ENCODE measurements around the gene GAGE12D. TPM values are rescaled to one million over a fixed set of nuclear protein-coding genes. Genes with fewer than 3 reads are reported as not detected.
"Not testable (repeated sequence)": the region's sequence is repeated elsewhere in the genome, so short reads cannot be mapped to it uniquely, and the experiment has no call there.

The GAGE12D gene, protein sequence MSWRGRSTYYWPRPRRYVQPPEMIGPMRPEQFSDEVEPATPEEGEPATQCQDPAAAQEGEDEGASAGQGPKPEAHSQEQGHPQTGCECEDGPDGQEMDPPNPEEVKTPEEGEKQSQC
- not detected in 2 replicates for total RNA-seq

DNA sequence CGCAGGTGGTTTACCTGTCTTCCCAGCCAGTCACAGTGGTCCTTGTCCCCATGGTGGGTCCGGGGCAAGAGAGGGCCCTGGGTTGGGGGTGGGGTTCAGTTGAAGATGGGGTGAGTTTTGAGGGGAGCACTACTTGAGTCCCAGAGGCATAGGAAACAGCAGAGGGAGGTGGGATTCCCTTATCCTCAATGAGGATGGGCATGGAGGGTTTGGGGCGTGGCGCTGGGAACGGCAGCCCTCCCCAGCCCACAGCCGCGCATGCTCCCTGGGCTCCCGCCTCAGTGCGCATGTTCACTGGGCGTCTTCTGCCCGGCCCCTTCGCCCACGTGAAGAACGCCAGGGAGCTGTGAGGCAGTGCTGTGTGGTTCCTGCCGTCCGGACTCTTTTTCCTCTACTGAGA is at the start of gene GAGE12D:
GAGE12D (plus strand) TSS at position 301 of the 400 bp plus-strand sequence. CDS start 1,155 bp downstream, outside the sequence.
- H3K27me3 Mint-ChIP-seq (ENCODE audit: insufficient read depth); H3K4me1 Mint-ChIP-seq (ENCODE audit: low read depth); H3K4me3 Mint-ChIP-seq; DNase-seq (ENCODE audit: low spot score); H3K9me3 Mint-ChIP-seq; intact Hi-C loops (cut with micrococcal nuclease); H3K27ac Mint-ChIP-seq; H3K36me3 Mint-ChIP-seq (ENCODE audit: low read depth): not testable (repeated sequence)

- H3K27me3 Mint-ChIP-seq (ENCODE audit: insufficient read depth); H3K36me3 Mint-ChIP-seq (ENCODE audit: low read depth); H3K4me3 Mint-ChIP-seq; H3K4me1 Mint-ChIP-seq (ENCODE audit: low read depth); H3K9me3 Mint-ChIP-seq; DNase-seq (ENCODE audit: low spot score); H3K27ac Mint-ChIP-seq; intact Hi-C loops (cut with micrococcal nuclease): not testable (repeated sequence)
Measured at GRCh38 chrX:49531877-49532276, 9.7 kb upstream of the GAGE12D start, which contains the start of gene GAGE12C. Gene GAGE12C (plus strand): TSS chrX:49532177. CDS start chrX:49533332, 1,155 bp downstream.

DNA sequence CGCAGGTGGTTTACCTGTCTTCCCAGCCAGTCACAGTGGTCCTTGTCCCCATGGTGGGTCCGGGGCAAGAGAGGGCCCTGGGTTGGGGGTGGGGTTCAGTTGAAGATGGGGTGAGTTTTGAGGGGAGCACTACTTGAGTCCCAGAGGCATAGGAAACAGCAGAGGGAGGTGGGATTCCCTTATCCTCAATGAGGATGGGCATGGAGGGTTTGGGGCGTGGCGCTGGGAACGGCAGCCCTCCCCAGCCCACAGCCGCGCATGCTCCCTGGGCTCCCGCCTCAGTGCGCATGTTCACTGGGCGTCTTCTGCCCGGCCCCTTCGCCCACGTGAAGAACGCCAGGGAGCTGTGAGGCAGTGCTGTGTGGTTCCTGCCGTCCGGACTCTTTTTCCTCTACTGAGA is 9.5 kb downstream of the GAGE12D start, which contains the start of gene GAGE12E:
GAGE12E (plus strand) TSS at position 301 of the 400 bp plus-strand sequence. CDS start 1,155 bp downstream, outside the sequence.
- H3K4me1 Mint-ChIP-seq (ENCODE audit: low read depth); H3K27me3 Mint-ChIP-seq (ENCODE audit: insufficient read depth); intact Hi-C loops (cut with micrococcal nuclease); H3K9me3 Mint-ChIP-seq; DNase-seq (ENCODE audit: low spot score); H3K4me3 Mint-ChIP-seq; H3K27ac Mint-ChIP-seq; H3K36me3 Mint-ChIP-seq (ENCODE audit: low read depth): not testable (repeated sequence)

DNA sequence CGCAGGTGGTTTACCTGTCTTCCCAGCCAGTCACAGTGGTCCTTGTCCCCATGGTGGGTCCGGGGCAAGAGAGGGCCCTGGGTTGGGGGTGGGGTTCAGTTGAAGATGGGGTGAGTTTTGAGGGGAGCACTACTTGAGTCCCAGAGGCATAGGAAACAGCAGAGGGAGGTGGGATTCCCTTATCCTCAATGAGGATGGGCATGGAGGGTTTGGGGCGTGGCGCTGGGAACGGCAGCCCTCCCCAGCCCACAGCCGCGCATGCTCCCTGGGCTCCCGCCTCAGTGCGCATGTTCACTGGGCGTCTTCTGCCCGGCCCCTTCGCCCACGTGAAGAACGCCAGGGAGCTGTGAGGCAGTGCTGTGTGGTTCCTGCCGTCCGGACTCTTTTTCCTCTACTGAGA is 19.0 kb downstream of the GAGE12D start, which contains the start of gene GAGE12F:
GAGE12F (plus strand) TSS at position 301 of the 400 bp plus-strand sequence. CDS start 1,155 bp downstream, outside the sequence.
- intact Hi-C loops (cut with micrococcal nuclease); DNase-seq (ENCODE audit: low spot score); H3K36me3 Mint-ChIP-seq (ENCODE audit: low read depth); H3K27ac Mint-ChIP-seq; H3K4me1 Mint-ChIP-seq (ENCODE audit: low read depth); H3K4me3 Mint-ChIP-seq; H3K9me3 Mint-ChIP-seq; H3K27me3 Mint-ChIP-seq (ENCODE audit: insufficient read depth): not testable (repeated sequence)

GRCh38 chrX:49568728-49569127 is 27.2 kb downstream of the GAGE12D start:
- DNase-seq (ENCODE audit: low spot score); H3K9me3 Mint-ChIP-seq; H3K4me3 Mint-ChIP-seq; H3K4me1 Mint-ChIP-seq (ENCODE audit: low read depth); H3K27ac Mint-ChIP-seq; intact Hi-C loops (cut with micrococcal nuclease); H3K27me3 Mint-ChIP-seq (ENCODE audit: insufficient read depth); H3K36me3 Mint-ChIP-seq (ENCODE audit: low read depth): not testable (repeated sequence)

- H3K36me3 Mint-ChIP-seq (ENCODE audit: low read depth); H3K27me3 Mint-ChIP-seq (ENCODE audit: insufficient read depth); H3K9me3 Mint-ChIP-seq; H3K27ac Mint-ChIP-seq; DNase-seq (ENCODE audit: low spot score); H3K4me1 Mint-ChIP-seq (ENCODE audit: low read depth); intact Hi-C loops (cut with micrococcal nuclease); H3K4me3 Mint-ChIP-seq: not testable (repeated sequence)
Measured at GRCh38 chrX:49569152-49569551, 27.6 kb downstream of the GAGE12D start.

DNA sequence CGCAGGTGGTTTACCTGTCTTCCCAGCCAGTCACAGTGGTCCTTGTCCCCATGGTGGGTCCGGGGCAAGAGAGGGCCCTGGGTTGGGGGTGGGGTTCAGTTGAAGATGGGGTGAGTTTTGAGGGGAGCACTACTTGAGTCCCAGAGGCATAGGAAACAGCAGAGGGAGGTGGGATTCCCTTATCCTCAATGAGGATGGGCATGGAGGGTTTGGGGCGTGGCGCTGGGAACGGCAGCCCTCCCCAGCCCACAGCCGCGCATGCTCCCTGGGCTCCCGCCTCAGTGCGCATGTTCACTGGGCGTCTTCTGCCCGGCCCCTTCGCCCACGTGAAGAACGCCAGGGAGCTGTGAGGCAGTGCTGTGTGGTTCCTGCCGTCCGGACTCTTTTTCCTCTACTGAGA is 28.6 kb downstream of the GAGE12D start, which contains the start of gene GAGE12G:
GAGE12G (plus strand) TSS at position 301 of the 400 bp plus-strand sequence. CDS start 1,155 bp downstream, outside the sequence.
- H3K27ac Mint-ChIP-seq; H3K9me3 Mint-ChIP-seq; H3K27me3 Mint-ChIP-seq (ENCODE audit: insufficient read depth); H3K4me1 Mint-ChIP-seq (ENCODE audit: low read depth); H3K36me3 Mint-ChIP-seq (ENCODE audit: low read depth); H3K4me3 Mint-ChIP-seq; DNase-seq (ENCODE audit: low spot score); intact Hi-C loops (cut with micrococcal nuclease): not testable (repeated sequence)

DNA sequence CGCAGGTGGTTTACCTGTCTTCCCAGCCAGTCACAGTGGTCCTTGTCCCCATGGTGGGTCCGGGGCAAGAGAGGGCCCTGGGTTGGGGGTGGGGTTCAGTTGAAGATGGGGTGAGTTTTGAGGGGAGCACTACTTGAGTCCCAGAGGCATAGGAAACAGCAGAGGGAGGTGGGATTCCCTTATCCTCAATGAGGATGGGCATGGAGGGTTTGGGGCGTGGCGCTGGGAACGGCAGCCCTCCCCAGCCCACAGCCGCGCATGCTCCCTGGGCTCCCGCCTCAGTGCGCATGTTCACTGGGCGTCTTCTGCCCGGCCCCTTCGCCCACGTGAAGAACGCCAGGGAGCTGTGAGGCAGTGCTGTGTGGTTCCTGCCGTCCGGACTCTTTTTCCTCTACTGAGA is 38.1 kb downstream of the GAGE12D start, which contains the start of gene GAGE12H:
GAGE12H (plus strand) TSS at position 301 of the 400 bp plus-strand sequence. CDS start 1,155 bp downstream, outside the sequence.
- H3K4me1 Mint-ChIP-seq (ENCODE audit: low read depth); H3K27me3 Mint-ChIP-seq (ENCODE audit: insufficient read depth); H3K4me3 Mint-ChIP-seq; H3K27ac Mint-ChIP-seq; H3K36me3 Mint-ChIP-seq (ENCODE audit: low read depth); DNase-seq (ENCODE audit: low spot score); H3K9me3 Mint-ChIP-seq; intact Hi-C loops (cut with micrococcal nuclease): not testable (repeated sequence)

DNA sequence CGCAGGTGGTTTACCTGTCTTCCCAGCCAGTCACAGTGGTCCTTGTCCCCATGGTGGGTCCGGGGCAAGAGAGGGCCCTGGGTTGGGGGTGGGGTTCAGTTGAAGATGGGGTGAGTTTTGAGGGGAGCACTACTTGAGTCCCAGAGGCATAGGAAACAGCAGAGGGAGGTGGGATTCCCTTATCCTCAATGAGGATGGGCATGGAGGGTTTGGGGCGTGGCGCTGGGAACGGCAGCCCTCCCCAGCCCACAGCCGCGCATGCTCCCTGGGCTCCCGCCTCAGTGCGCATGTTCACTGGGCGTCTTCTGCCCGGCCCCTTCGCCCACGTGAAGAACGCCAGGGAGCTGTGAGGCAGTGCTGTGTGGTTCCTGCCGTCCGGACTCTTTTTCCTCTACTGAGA is 47.7 kb downstream of the GAGE12D start, which contains the start of gene GAGE2A:
GAGE2A (plus strand) TSS at position 301 of the 400 bp plus-strand sequence. CDS start 1,155 bp downstream, outside the sequence.
- H3K4me1 Mint-ChIP-seq (ENCODE audit: low read depth); intact Hi-C loops (cut with micrococcal nuclease); H3K36me3 Mint-ChIP-seq (ENCODE audit: low read depth); H3K9me3 Mint-ChIP-seq; H3K27ac Mint-ChIP-seq; H3K4me3 Mint-ChIP-seq; DNase-seq (ENCODE audit: low spot score); H3K27me3 Mint-ChIP-seq (ENCODE audit: insufficient read depth): not testable (repeated sequence)

- H3K36me3 Mint-ChIP-seq (ENCODE audit: low read depth); H3K9me3 Mint-ChIP-seq; H3K4me3 Mint-ChIP-seq; H3K4me1 Mint-ChIP-seq (ENCODE audit: low read depth); intact Hi-C loops (cut with micrococcal nuclease); H3K27ac Mint-ChIP-seq; H3K27me3 Mint-ChIP-seq (ENCODE audit: insufficient read depth); DNase-seq (ENCODE audit: low spot score): not testable (repeated sequence)
Measured at GRCh38 chrX:49589769-49590478, 48.4 kb downstream of the GAGE12D start.

- H3K36me3 Mint-ChIP-seq (ENCODE audit: low read depth); DNase-seq (ENCODE audit: low spot score); intact Hi-C loops (cut with micrococcal nuclease); H3K4me3 Mint-ChIP-seq; H3K4me1 Mint-ChIP-seq (ENCODE audit: low read depth); H3K27ac Mint-ChIP-seq; H3K27me3 Mint-ChIP-seq (ENCODE audit: insufficient read depth); H3K9me3 Mint-ChIP-seq: not testable (repeated sequence)
Measured at GRCh38 chrX:49590488-49590887, 49.0 kb downstream of the GAGE12D start.
